Endothelial cell of umbilical vein (primary cell): ENCODE results near the gene GALNT11. TPM values are rescaled to one million over a fixed set of nuclear protein-coding genes. Genes with fewer than 3 reads are reported as not detected.

ENCODE experiments used
- BruUV-seq: library from RNA; stranded (reverse); fragments of 400-500 nt; replicated peaks from 2 replicates; lab custom pipeline; 2021; lab: Mats Ljungman, UMichigan
- CTCF ChIA-PET: fragments of 300-600, 350-600 bp; sonication (Branson Sonifier 250); formaldehyde crosslinking; loops from one replicate; lab custom pipeline; 2021; ENCODE audit warnings: antibody characterized with exemption, inconsistent platforms; lab: Charles Lee
- POLR2A ChIA-PET: fragments of 300-600, 350-600 bp; sonication (Branson Sonifier 250); formaldehyde crosslinking; loops from one replicate; lab custom pipeline; 2021; ENCODE audit warnings: antibody characterized with exemption, inconsistent platforms; lab: Charles Lee
- DNase-seq: peaks from one replicate; pipeline ENCODE4 v3.0.0-alpha.2; 2011; ENCODE audit warnings: low read depth, low spot score
- FAIRE-seq: peaks from 2 replicates; lab custom pipeline; 2011; peaks lifted over from hg19 to GRCh38; lab: Jason Lieb, UNC
- H2AFZ ChIP-seq: 2 replicates; pipeline ENCODE4 v1.6.0; 2012; ENCODE audit warnings: low read depth, low read length, control low read depth, inconsistent platforms
- H3K27ac ChIP-seq: 2 replicates; pipeline ENCODE4 v1.5.1; 2011; ENCODE audit warnings: low read depth, mild to moderate bottlenecking, control low read depth, low read length, moderate library complexity; ENCODE audit not compliant: insufficient read depth
- H3K27me3 ChIP-seq, 2 experiments: 2 replicates each; pipeline versions ENCODE4 v1.6.0 to v1.6.1; 2011; ENCODE audit warnings: low read length in 2 of 2, mixed read lengths in 1 of 2; ENCODE audit not compliant: control insufficient read depth in 2 of 2, insufficient read depth in 2 of 2
- H3K36me3 ChIP-seq, 2 experiments: 2 replicates in 1 of 2; 3 replicates in 1 of 2; pipeline ENCODE4 v1.5.1; 2011; ENCODE audit warnings: low read length in 2 of 2, mild to moderate bottlenecking in 1 of 2, moderate library complexity in 1 of 2; ENCODE audit not compliant: control insufficient read depth in 2 of 2, insufficient read depth in 2 of 2; ENCODE audit errors: extremely low read depth in 1 of 2
- H3K4me1 ChIP-seq: 3 replicates; pipeline ENCODE4 v1.5.1; 2011; ENCODE audit warnings: mild to moderate bottlenecking, low read length; ENCODE audit not compliant: control insufficient read depth, insufficient read depth; ENCODE audit errors: extremely low read depth
- H3K4me2 ChIP-seq: 2 replicates; pipeline ENCODE4 v1.6.1; 2011; ENCODE audit warnings: low read length, control low read depth, mixed read lengths; ENCODE audit not compliant: insufficient read depth
- H3K4me3 ChIP-seq, 3 experiments: fragments of 200-600 bp in 1 of 3; sonication (generic), shearing (Covaris generic) in 1 of 3; replicated peaks in 1 of 3; 2 replicates each; pipeline ENCODE4 v1.5.1; 2011 to 2016; ENCODE audit warnings: control low read depth in 3 of 3, low read length in 3 of 3, mild to moderate bottlenecking in 2 of 3, inconsistent platforms in 1 of 3, low read depth in 1 of 3, moderate library complexity in 1 of 3; ENCODE audit not compliant: insufficient read depth in 1 of 3
- H3K79me2 ChIP-seq: 2 replicates; pipeline ENCODE4 v1.6.0; 2012; ENCODE audit warnings: low read length, inconsistent platforms; ENCODE audit not compliant: control insufficient read depth, insufficient read depth
- H3K9ac ChIP-seq: replicated peaks from 2 replicates; pipeline ENCODE3; 2011; ENCODE audit warnings: low read length, control low read depth; ENCODE audit not compliant: insufficient read depth; ENCODE audit errors: extremely low read depth
- H3K9me1 ChIP-seq: replicated peaks from 3 replicates; pipeline ENCODE4 v1.6.0; 2011; ENCODE audit warnings: mild to moderate bottlenecking, low read length; ENCODE audit not compliant: control insufficient read depth, insufficient read depth; ENCODE audit errors: extremely low read depth
- H3K9me3 ChIP-seq: replicated peaks from 2 replicates; pipeline ENCODE4 v1.5.1; 2012; ENCODE audit warnings: low read length, inconsistent platforms; ENCODE audit not compliant: control insufficient read depth, insufficient read depth
- H4K20me1 ChIP-seq: replicated peaks from 2 replicates; pipeline ENCODE3; 2011; ENCODE audit warnings: mild to moderate bottlenecking, low read length; ENCODE audit not compliant: control insufficient read depth, insufficient read depth; ENCODE audit errors: extremely low read depth
- EZH2 ChIP-seq: IDR thresholded peaks from 2 replicates; pipeline ENCODE4 v1.6.1; 2012; ENCODE audit warnings: borderline replicate concordance, low read depth, mild to moderate bottlenecking, moderate library complexity, low read length, inconsistent platforms; ENCODE audit not compliant: severe bottlenecking
- FOS ChIP-seq: IDR thresholded peaks from 2 replicates; pipeline ENCODE4 v1.6.1; 2011; ENCODE audit warnings: mild to moderate bottlenecking, low read length, moderate library complexity, borderline replicate concordance; ENCODE audit not compliant: insufficient read depth
- GATA2 ChIP-seq: IDR thresholded peaks from 2 replicates; pipeline ENCODE4 v1.7.0; 2011; ENCODE audit warnings: low read depth, mild to moderate bottlenecking, moderate library complexity, mixed read lengths, low read length; ENCODE audit not compliant: insufficient read length, insufficient read depth
- JUN ChIP-seq: IDR thresholded peaks from 2 replicates; pipeline ENCODE4 v1.6.1; 2011; ENCODE audit warnings: borderline replicate concordance, low read depth; ENCODE audit not compliant: insufficient read length, insufficient read depth
- MAX ChIP-seq: IDR thresholded peaks from 2 replicates; pipeline ENCODE4 v1.6.1; 2011; ENCODE audit not compliant: insufficient read depth, insufficient read length
- MYC ChIP-seq: IDR thresholded peaks from one replicate; pipeline ENCODE4 v1.6.1; 2011; ENCODE audit warnings: mild to moderate bottlenecking, low read depth, low read length
- POLR2A ChIP-seq: IDR thresholded peaks from 2 replicates; pipeline ENCODE4 v1.6.1; 2012; ENCODE audit warnings: low read depth, mild to moderate bottlenecking, control low read depth, low read length
- POLR2AphosphoS5 ChIP-seq: IDR thresholded peaks from 2 replicates; pipeline ENCODE4 v1.6.1; 2012; ENCODE audit warnings: low read depth, mild to moderate bottlenecking, control low read depth, low read length, moderate library complexity; ENCODE audit not compliant: insufficient read depth
- dilution Hi-C: fragments of 300-500 bp; cut with MboI; formaldehyde crosslinking; loops from one replicate; pipeline ENCODE4 v1.15.0; 2019; ENCODE audit warnings: low sequenced_read_pairs; ENCODE audit not compliant: extremely low pct_ligation_motif_present
- intact Hi-C: fragments of 100-400 bp; cut with micrococcal nuclease; formaldehyde crosslinking; loops from one replicate; pipeline ENCODE4 v1.10.0; 2022
- polyA plus RNA-seq, 4 experiments: library from polyadenylated mRNA; depleted of rRNA in 3 of 4; stranded (reverse) in 3 of 4; unstranded in 1 of 4; fragments of >200 nt; gene quantifications; 2 replicates each; pipeline versions ENCODE4 v1.2.1 to v1.2.3, GENCODE V29; 2011 to 2012; ENCODE audit warnings: missing spikeins in 1 of 4
- total RNA-seq: library from RNA; stranded (reverse); gene quantifications from 2 replicates; pipeline ENCODE4 v1.2.3, GENCODE V29; 2021
- TF ChIP-seq, protein P1 (sequence below), 2 donors: IDR thresholded peaks; 1 replicate in 1 of 2; 2 replicates in 1 of 2; pipeline ENCODE4 v1.5.1; 2011; ENCODE audit warnings: low read length in 2 of 2, mild to moderate bottlenecking in 2 of 2, moderate library complexity in 2 of 2, control low read depth in 1 of 2, inconsistent platforms in 1 of 2, low read depth in 1 of 2; ENCODE audit not compliant: insufficient read depth in 1 of 2; ENCODE audit errors: extremely low read depth in 1 of 2

GALNT11 gene
- total and polyA plus RNA-seq, 2 donors (not counting 3 experiments of a cell fraction or from before 2014, with no cell fraction given), result 27.7 to 36.5 TPM

DNA sequence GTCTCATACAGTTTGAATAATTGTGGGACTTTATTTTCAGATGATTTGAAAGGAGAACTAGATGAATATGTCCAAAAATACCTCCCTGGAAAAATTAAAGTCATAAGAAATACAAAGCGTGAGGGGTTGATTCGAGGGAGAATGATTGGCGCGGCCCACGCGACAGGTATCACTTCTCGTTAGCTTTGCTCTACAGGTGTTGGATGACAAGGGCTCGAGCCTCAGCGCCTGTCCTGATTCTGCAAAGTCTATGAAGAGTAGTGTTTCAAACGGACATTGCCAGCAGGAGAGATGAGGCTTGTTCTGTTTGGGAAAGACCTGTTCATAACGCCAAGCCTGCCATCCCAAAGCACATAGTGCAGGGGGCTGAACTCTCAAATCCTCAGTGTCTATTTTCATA is 79.7 kb downstream of the GALNT11 start:
- no peaks in the 10 kb centered on the region for H3K27me3 ChIP-seq
- no peak overlapping the region for H3K9ac ChIP-seq
- H3K79me2 ChIP-seq, result no peaks in the 10 kb centered on the region
- FAIRE-seq (no peak), DNase-seq (no peak)
- no peaks in the 10 kb centered on the region for H3K4me1 ChIP-seq
- TF ChIP-seq, protein P1, sequence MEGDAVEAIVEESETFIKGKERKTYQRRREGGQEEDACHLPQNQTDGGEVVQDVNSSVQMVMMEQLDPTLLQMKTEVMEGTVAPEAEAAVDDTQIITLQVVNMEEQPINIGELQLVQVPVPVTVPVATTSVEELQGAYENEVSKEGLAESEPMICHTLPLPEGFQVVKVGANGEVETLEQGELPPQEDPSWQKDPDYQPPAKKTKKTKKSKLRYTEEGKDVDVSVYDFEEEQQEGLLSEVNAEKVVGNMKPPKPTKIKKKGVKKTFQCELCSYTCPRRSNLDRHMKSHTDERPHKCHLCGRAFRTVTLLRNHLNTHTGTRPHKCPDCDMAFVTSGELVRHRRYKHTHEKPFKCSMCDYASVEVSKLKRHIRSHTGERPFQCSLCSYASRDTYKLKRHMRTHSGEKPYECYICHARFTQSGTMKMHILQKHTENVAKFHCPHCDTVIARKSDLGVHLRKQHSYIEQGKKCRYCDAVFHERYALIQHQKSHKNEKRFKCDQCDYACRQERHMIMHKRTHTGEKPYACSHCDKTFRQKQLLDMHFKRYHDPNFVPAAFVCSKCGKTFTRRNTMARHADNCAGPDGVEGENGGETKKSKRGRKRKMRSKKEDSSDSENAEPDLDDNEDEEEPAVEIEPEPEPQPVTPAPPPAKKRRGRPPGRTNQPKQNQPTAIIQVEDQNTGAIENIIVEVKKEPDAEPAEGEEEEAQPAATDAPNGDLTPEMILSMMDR (IDR thresholded peaks at IDR 0.05; ENCODE audit: extremely low read depth in 1 of 2, insufficient read depth in 1 of 2, low read depth in 1 of 2, low read length in 2 of 2), result no peak
- TF ChIP-seq POLR2AphosphoS5, result no peak
- no peak for TF ChIP-seq FOS
- TF ChIP-seq MAX, result no peak
- TF ChIP-seq JUN, result no peak
- TF ChIP-seq POLR2A, result no peak
- no peak for TF ChIP-seq GATA2
- no peak for TF ChIP-seq MYC
- no peak for TF ChIP-seq EZH2
- H3K4me3 ChIP-seq, result no peak overlapping the region
- H3K9me1 ChIP-seq, result no peaks in the 10 kb centered on the region
- ChIA-PET CTCF (no interaction called here), POLR2A (no interaction called here)
- no peak overlapping the region for H3K27ac ChIP-seq
- H3K4me2 ChIP-seq, result no peak overlapping the region
- H4K20me1 ChIP-seq, result no peaks in the 10 kb centered on the region
- H3K9me3 ChIP-seq, result no peaks in the 10 kb centered on the region
- dilution Hi-C loops (no loop called here), intact Hi-C loops (no loop called here)
- no TSS peak for BruUV-seq
- peaks cover 3 to 6% of the 10 kb centered on the region in 2 experiments for H3K36me3 ChIP-seq
- no peak overlapping the region for H2AFZ ChIP-seq
